ENCODE measurements around the gene LYPD1.

Gene LYPD1

GRCh38 chr2:132665401-132666140, 4.4 kb downstream of the LYPD1 start:
- Histone ChIP-seq H3K23ac (ENCODE audit: low read depth, low read length, poor library complexity) (no peak overlapping the region), H3K79me1 (ENCODE audit: low read depth, low read length) (no peaks in the 10 kb centered on the region), H3K9ac (ENCODE audit: low read depth, low read length, poor library complexity) (no peak overlapping the region), H3K4ac (ENCODE audit: low read length) (no peak overlapping the region), H3K4me1 (ENCODE audit: control insufficient read depth in 2 of 2, insufficient read depth in 1 of 2, low read depth in 1 of 2, low read length in 2 of 2) (peaks cover 2 to 16% of the 10 kb centered on the region in 2 donors), H3K4me2 (ENCODE audit: insufficient read depth, low read length, poor library complexity, severe bottlenecking) (no peak overlapping the region), H4K91ac (ENCODE audit: low read depth, low read length, poor library complexity) (no peak overlapping the region), H2BK120ac (ENCODE audit: low read depth, low read length) (no peak overlapping the region), H3K36me3 (replicated peaks in 1 of 2; ENCODE audit: control insufficient read depth in 2 of 2, insufficient read depth in 2 of 2, low read length in 2 of 2) (peaks cover 0 to 69% of the 10 kb centered on the region in 2 donors), H3K27me3 (ENCODE audit: control insufficient read depth in 3 of 3, insufficient read depth in 3 of 3, low read depth in 1 of 3, low read length in 3 of 3) (peaks cover 0 to 27% (median 0%) of the 10 kb centered on the region in 3 experiments), H2AFZ (ENCODE audit: low read length) (no peak overlapping the region), H2BK5ac (ENCODE audit: low read length) (no peak overlapping the region), H3K4me3 (ENCODE audit: low read length in 2 of 2) (no peak overlapping the region), H2BK12ac (ENCODE audit: low read length) (no peak overlapping the region), H3K14ac (ENCODE audit: low read length) (no peak overlapping the region), H3K27ac (replicated peaks; ENCODE audit: low read length) (no peak overlapping the region), H4K8ac (ENCODE audit: low read depth, low read length) (no peak overlapping the region), H3K18ac (ENCODE audit: low read length) (no peak overlapping the region), H2BK15ac (ENCODE audit: low read length) (no peak overlapping the region), H2AK5ac (ENCODE audit: low read depth, low read length) (no peak overlapping the region), H3K9me3 (replicated peaks in 1 of 2; ENCODE audit: control insufficient read depth in 2 of 2, insufficient read depth in 1 of 2, low read depth in 1 of 2, low read length in 2 of 2) (no peaks in the 10 kb centered on the region)
- no peak for DNase-seq (ENCODE audit: low spot score)
- WGBS, 2 donors (ENCODE audit: extremely low coverage in 2 of 2, insufficient read length in 2 of 2, insufficient replicate concordance in 1 of 2), result no CpG with 5 or more reads among the region's 4 CpGs

- Histone ChIP-seq H2BK15ac (ENCODE audit: low read length) (no peak overlapping the region), H2BK5ac (ENCODE audit: low read length) (no peak overlapping the region), H3K36me3 (replicated peaks in 1 of 2; ENCODE audit: control insufficient read depth in 2 of 2, insufficient read depth in 2 of 2, low read length in 2 of 2) (peaks cover 0 to 84% of the 10 kb centered on the region in 2 donors), H4K91ac (ENCODE audit: low read depth, low read length, poor library complexity) (no peak overlapping the region), H2AFZ (ENCODE audit: low read length) (no peak overlapping the region), H3K4ac (ENCODE audit: low read length) (no peak overlapping the region), H3K9ac (ENCODE audit: low read depth, low read length, poor library complexity) (no peak overlapping the region), H3K79me1 (ENCODE audit: low read depth, low read length) (no peaks in the 10 kb centered on the region), H2BK120ac (ENCODE audit: low read depth, low read length) (no peak overlapping the region), H3K23ac (ENCODE audit: low read depth, low read length, poor library complexity) (no peak overlapping the region), H3K9me3 (replicated peaks in 1 of 2; ENCODE audit: control insufficient read depth in 2 of 2, insufficient read depth in 1 of 2, low read depth in 1 of 2, low read length in 2 of 2) (no peaks in the 10 kb centered on the region), H4K8ac (ENCODE audit: low read depth, low read length) (no peak overlapping the region), H3K14ac (ENCODE audit: low read length) (no peak overlapping the region), H3K4me3 (ENCODE audit: low read length in 2 of 2) (no peak overlapping the region), H3K4me2 (ENCODE audit: insufficient read depth, low read length, poor library complexity, severe bottlenecking) (no peak overlapping the region), H3K27me3 (ENCODE audit: control insufficient read depth in 3 of 3, insufficient read depth in 3 of 3, low read depth in 1 of 3, low read length in 3 of 3) (peaks cover 0 to 15% (median 0%) of the 10 kb centered on the region in 3 experiments), H2BK12ac (ENCODE audit: low read length) (no peak overlapping the region), H3K27ac (replicated peaks; ENCODE audit: low read length) (no peak overlapping the region), H3K4me1 (ENCODE audit: control insufficient read depth in 2 of 2, insufficient read depth in 1 of 2, low read depth in 1 of 2, low read length in 2 of 2) (peaks cover 2 to 10% of the 10 kb centered on the region in 2 donors), H3K18ac (ENCODE audit: low read length) (no peak overlapping the region), H2AK5ac (ENCODE audit: low read depth, low read length) (no peak overlapping the region)
- no peak for DNase-seq (ENCODE audit: low spot score)
- no CpG with 5 or more reads among the region's 2 CpGs for WGBS, 2 donors (ENCODE audit: extremely low coverage in 2 of 2, insufficient read length in 2 of 2, insufficient replicate concordance in 1 of 2)
Measured at GRCh38 chr2:132664096-132664495, 5.9 kb downstream of the LYPD1 start.

- Histone ChIP-seq H3K4me2 (ENCODE audit: insufficient read depth, low read length, poor library complexity, severe bottlenecking) (no peak overlapping the region), H2BK5ac (ENCODE audit: low read length) (no peak overlapping the region), H2AFZ (ENCODE audit: low read length) (no peak overlapping the region), H3K4ac (ENCODE audit: low read length) (no peak overlapping the region), H3K4me1 (ENCODE audit: control insufficient read depth in 2 of 2, insufficient read depth in 1 of 2, low read depth in 1 of 2, low read length in 2 of 2) (no peaks in the 10 kb centered on the region), H3K27ac (replicated peaks; ENCODE audit: low read length) (no peak overlapping the region), H2BK120ac (ENCODE audit: low read depth, low read length) (no peak overlapping the region), H2BK12ac (ENCODE audit: low read length) (no peak overlapping the region), H4K8ac (ENCODE audit: low read depth, low read length) (no peak overlapping the region), H3K27me3 (ENCODE audit: control insufficient read depth in 3 of 3, insufficient read depth in 3 of 3, low read depth in 1 of 3, low read length in 3 of 3) (peaks cover 0 to 2% (median 0%) of the 10 kb centered on the region in 3 experiments), H3K9me3 (replicated peaks in 1 of 2; ENCODE audit: control insufficient read depth in 2 of 2, insufficient read depth in 1 of 2, low read depth in 1 of 2, low read length in 2 of 2) (no peaks in the 10 kb centered on the region), H3K9ac (ENCODE audit: low read depth, low read length, poor library complexity) (no peak overlapping the region), H3K4me3 (ENCODE audit: low read length in 2 of 2) (no peak overlapping the region), H2BK15ac (ENCODE audit: low read length) (no peak overlapping the region), H4K91ac (ENCODE audit: low read depth, low read length, poor library complexity) (no peak overlapping the region), H2AK5ac (ENCODE audit: low read depth, low read length) (no peak overlapping the region), H3K36me3 (replicated peaks in 1 of 2; ENCODE audit: control insufficient read depth in 2 of 2, insufficient read depth in 2 of 2, low read length in 2 of 2) (peaks cover 0 to 96% of the 10 kb centered on the region in 2 donors), H3K14ac (ENCODE audit: low read length) (no peak overlapping the region), H3K23ac (ENCODE audit: low read depth, low read length, poor library complexity) (no peak overlapping the region), H3K18ac (ENCODE audit: low read length) (no peak overlapping the region), H3K79me1 (ENCODE audit: low read depth, low read length) (no peaks in the 10 kb centered on the region)
- no CpG with 5 or more reads among the region's 3 CpGs for WGBS, 2 donors (ENCODE audit: extremely low coverage in 2 of 2, insufficient read length in 2 of 2, insufficient replicate concordance in 1 of 2)
- DNase-seq (ENCODE audit: low spot score), result no peak
Measured at GRCh38 chr2:132662732-132663131, 7.3 kb downstream of the LYPD1 start.

GRCh38 chr2:132659331-132659730, 10.7 kb downstream of the LYPD1 start:
- H3K79me1 ChIP-seq (ENCODE audit: low read depth, low read length), result no peaks in the 10 kb centered on the region
- no peak overlapping the region for H3K14ac ChIP-seq (ENCODE audit: low read length)
- H4K8ac ChIP-seq (ENCODE audit: low read depth, low read length), result no peak overlapping the region
- H2BK12ac ChIP-seq (ENCODE audit: low read length), result no peak overlapping the region
- DNase-seq (ENCODE audit: low spot score), result no peak
- H2BK15ac ChIP-seq (ENCODE audit: low read length), result no peak overlapping the region
- no peak overlapping the region for H3K4me3 ChIP-seq (ENCODE audit: low read length in 2 of 2)
- no peak overlapping the region for H2AK5ac ChIP-seq (ENCODE audit: low read depth, low read length)
- no peak overlapping the region for H3K27ac ChIP-seq (replicated peaks; ENCODE audit: low read length)
- peaks cover 0 to 11% of the 10 kb centered on the region in 2 donors for H3K4me1 ChIP-seq (ENCODE audit: control insufficient read depth in 2 of 2, insufficient read depth in 1 of 2, low read depth in 1 of 2, low read length in 2 of 2)
- H3K27me3 ChIP-seq (ENCODE audit: control insufficient read depth in 3 of 3, insufficient read depth in 3 of 3, low read depth in 1 of 3, low read length in 3 of 3), result no peaks in the 10 kb centered on the region
- H3K4ac ChIP-seq (ENCODE audit: low read length), result no peak overlapping the region
- no peak overlapping the region for H4K91ac ChIP-seq (ENCODE audit: low read depth, low read length, poor library complexity)
- H3K9me3 ChIP-seq (replicated peaks in 1 of 2; ENCODE audit: control insufficient read depth in 2 of 2, insufficient read depth in 1 of 2, low read depth in 1 of 2, low read length in 2 of 2), result no peaks in the 10 kb centered on the region
- no peak overlapping the region for H3K9ac ChIP-seq (ENCODE audit: low read depth, low read length, poor library complexity)
- H3K36me3 ChIP-seq (replicated peaks in 1 of 2; ENCODE audit: control insufficient read depth in 2 of 2, insufficient read depth in 2 of 2, low read length in 2 of 2), result peaks cover 0 to 68% of the 10 kb centered on the region in 2 donors
- no CpG with 5 or more reads among the region's 3 CpGs for WGBS, 2 donors (ENCODE audit: extremely low coverage in 2 of 2, insufficient read length in 2 of 2, insufficient replicate concordance in 1 of 2)
- H2AFZ ChIP-seq (ENCODE audit: low read length), result no peak overlapping the region
- H3K4me2 ChIP-seq (ENCODE audit: insufficient read depth, low read length, poor library complexity, severe bottlenecking), result no peak overlapping the region
- H2BK5ac ChIP-seq (ENCODE audit: low read length), result no peak overlapping the region
- no peak overlapping the region for H3K23ac ChIP-seq (ENCODE audit: low read depth, low read length, poor library complexity)
- H2BK120ac ChIP-seq (ENCODE audit: low read depth, low read length), result no peak overlapping the region
- no peak overlapping the region for H3K18ac ChIP-seq (ENCODE audit: low read length)
